PC-9 (cell line): ENCODE data around the gene NT5DC3. TPM values are rescaled to one million over a fixed set of nuclear protein-coding genes. Genes with fewer than 3 reads are reported as not detected.

Experiments used
- BruUV-seq: library from RNA; stranded (reverse); fragments of 400-500 nt; replicated peaks from 2 replicates; lab custom pipeline; 2021; lab: Mats Ljungman, UMichigan
- CTCF ChIA-PET: fragments of 300-600 bp; sonication (Branson Sonifier 250); formaldehyde crosslinking; loops from one replicate; lab custom pipeline; 2022; ENCODE audit warnings: antibody characterized with exemption; lab: Charles Lee
- POLR2A ChIA-PET: fragments of 300-600 bp; sonication (Branson Sonifier 250); formaldehyde crosslinking; loops from one replicate; lab custom pipeline; 2022; ENCODE audit warnings: antibody characterized with exemption; ENCODE audit not compliant: unreplicated experiment; lab: Charles Lee
- DNase-seq, 2 experiments: peaks; one replicate each; pipeline versions ENCODE4 v3.0.0 to v3.0.0-alpha.2; 2015 to 2022; ENCODE audit warnings: mixed read lengths in 1 of 2
- H2AFZ ChIP-seq: fragments of 200-600 bp; sonication (generic); 2 replicates; pipeline ENCODE4 v1.8.1; 2017; ENCODE audit warnings: antibody characterized with exemption
- H3F3A ChIP-seq: fragments of 200-600 bp; sonication (generic); 2 replicates; pipeline ENCODE4 v1.8.1; 2017; ENCODE audit warnings: antibody characterized with exemption, mild to moderate bottlenecking, low read depth; ENCODE audit not compliant: insufficient read depth
- H3K27ac ChIP-seq: fragments of 200-600 bp; sonication (generic); 2 replicates; pipeline ENCODE4 v1.6.1; 2016; ENCODE audit warnings: mixed run types
- H3K27me3 ChIP-seq: fragments of 200-600 bp; sonication (generic); 2 replicates; pipeline ENCODE4 v1.6.1; 2016; ENCODE audit warnings: low read depth, mixed run types; ENCODE audit not compliant: insufficient read depth
- H3K36me3 ChIP-seq: fragments of 200-600 bp; sonication (generic); 2 replicates; pipeline ENCODE4 v1.6.1; 2016; ENCODE audit warnings: low read depth, mixed run types
- H3K4me1 ChIP-seq: fragments of 200-600 bp; sonication (generic); replicated peaks from 2 replicates; pipeline ENCODE4 v1.6.1; 2016; ENCODE audit warnings: mixed run types; ENCODE audit not compliant: insufficient read depth
- H3K4me2 ChIP-seq: fragments of 200-600 bp; sonication (generic); 2 replicates; pipeline ENCODE4 v1.6.1; 2017; ENCODE audit warnings: mixed run types
- H3K4me3 ChIP-seq: fragments of 200-600 bp; sonication (generic); 2 replicates; pipeline ENCODE4 v1.6.1; 2016; ENCODE audit warnings: mixed run types
- H3K79me2 ChIP-seq: fragments of 200-600 bp; sonication (generic); 2 replicates; pipeline ENCODE4 v1.6.1; 2017; ENCODE audit warnings: low read depth, mixed run types
- H3K9me2 ChIP-seq: fragments of 200-600 bp; sonication (generic); 2 replicates; pipeline ENCODE4 v1.8.1; 2017; ENCODE audit warnings: mild to moderate bottlenecking; ENCODE audit not compliant: insufficient read depth
- H3K9me3 ChIP-seq: fragments of 200-600 bp; sonication (generic); 2 replicates; pipeline ENCODE4 v1.8.1; 2016; ENCODE audit warnings: low read depth; ENCODE audit not compliant: insufficient read depth
- H4K20me1 ChIP-seq: fragments of 200-600 bp; sonication (generic); 2 replicates; pipeline ENCODE4 v1.8.1; 2017; ENCODE audit not compliant: insufficient read depth
- EZH2 ChIP-seq: fragments of 200-600 bp; sonication (generic); IDR thresholded peaks from 2 replicates; pipeline ENCODE4 v1.8.0; 2017; ENCODE audit warnings: antibody characterized with exemption, low read depth
- intact Hi-C: fragments of 100-400 bp; cut with micrococcal nuclease; formaldehyde crosslinking; loops from one replicate; pipeline ENCODE4 v1.10.0; 2022; ENCODE audit not compliant: unreplicated experiment
- total RNA-seq: library from RNA; stranded (reverse); gene quantifications from 2 replicates; pipeline ENCODE4 v1.2.3, GENCODE V29; 2021
- TF ChIP-seq, protein P1 (sequence below): fragments of 200-600 bp; sonication (generic); conservative IDR thresholded peaks from 2 replicates; pipeline ENCODE4 v1.6.1; 2017; ENCODE audit warnings: mixed run types, antibody characterized with exemption, mild to moderate bottlenecking, moderate library complexity

NT5DC3 gene
- total RNA-seq, 1 experiment from 2014 or later: 13.2 TPM

- Histone ChIP-seq H3F3A (no peaks in the 10 kb centered on the region), H3K4me3 (no peak overlapping the region), H3K9me3 (no peaks in the 10 kb centered on the region), H4K20me1 (no peaks in the 10 kb centered on the region), H3K36me3 (no peaks in the 10 kb centered on the region), H3K4me1 (no peaks in the 10 kb centered on the region), H3K27ac (no peak overlapping the region), H2AFZ (no peak overlapping the region), H3K4me2 (no peak overlapping the region), H3K79me2 (no peaks in the 10 kb centered on the region), H3K9me2 (no peaks in the 10 kb centered on the region), H3K27me3 (peaks cover 37% of the 10 kb centered on the region; the same call in 1 of the 2 replicates)
- intact Hi-C loops: no loop called here
- no peak for DNase-seq
- TF ChIP-seq, protein P1, sequence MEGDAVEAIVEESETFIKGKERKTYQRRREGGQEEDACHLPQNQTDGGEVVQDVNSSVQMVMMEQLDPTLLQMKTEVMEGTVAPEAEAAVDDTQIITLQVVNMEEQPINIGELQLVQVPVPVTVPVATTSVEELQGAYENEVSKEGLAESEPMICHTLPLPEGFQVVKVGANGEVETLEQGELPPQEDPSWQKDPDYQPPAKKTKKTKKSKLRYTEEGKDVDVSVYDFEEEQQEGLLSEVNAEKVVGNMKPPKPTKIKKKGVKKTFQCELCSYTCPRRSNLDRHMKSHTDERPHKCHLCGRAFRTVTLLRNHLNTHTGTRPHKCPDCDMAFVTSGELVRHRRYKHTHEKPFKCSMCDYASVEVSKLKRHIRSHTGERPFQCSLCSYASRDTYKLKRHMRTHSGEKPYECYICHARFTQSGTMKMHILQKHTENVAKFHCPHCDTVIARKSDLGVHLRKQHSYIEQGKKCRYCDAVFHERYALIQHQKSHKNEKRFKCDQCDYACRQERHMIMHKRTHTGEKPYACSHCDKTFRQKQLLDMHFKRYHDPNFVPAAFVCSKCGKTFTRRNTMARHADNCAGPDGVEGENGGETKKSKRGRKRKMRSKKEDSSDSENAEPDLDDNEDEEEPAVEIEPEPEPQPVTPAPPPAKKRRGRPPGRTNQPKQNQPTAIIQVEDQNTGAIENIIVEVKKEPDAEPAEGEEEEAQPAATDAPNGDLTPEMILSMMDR: no peak
- TF ChIP-seq EZH2: no peak
- CTCF ChIA-PET: no interaction called here
- POLR2A ChIA-PET: no interaction called here
- BruUV-seq: no TSS peak
Measured at GRCh38 chr12:103725398-103725797, 115.6 kb downstream of the NT5DC3 start.

Other genes with a start within 250 kb of the NT5DC3 start
- gene HSP90B1, start 89.2 kb upstream of the NT5DC3 start, total RNA-seq: 398 and 534 TPM in 2 replicates
- 17.9 and 21.0 TPM in 2 replicates for gene TDG, start 124.6 kb upstream of the NT5DC3 start, total RNA-seq
- 0.31 and 1.2 TPM in 2 replicates for gene GLT8D2, start 209.0 kb upstream of the NT5DC3 start, total RNA-seq
- gene HCFC2, start 223.3 kb upstream of the NT5DC3 start, total RNA-seq: 2.4 and 3.3 TPM in 2 replicates